NCI-H226 (cell line): ENCODE results near the gene MRPL16.
A peak's percentile ranks its signal among the peaks of the same experiment; 100 is the strongest.

ENCODE experiments used
- DNase-seq: peaks from one replicate; pipeline ENCODE4 v3.0.0-alpha.2; 2015

The MRPL16 gene

GRCh38 chr11:59769828-59770227 is 40.8 kb downstream of the MRPL16 start:
- DNase-seq = no peak

- DNase-seq = peak; percentile 26
Observed at GRCh38 chr11:59769111-59769510, 41.5 kb downstream of the MRPL16 start.

- DNase-seq = peak; percentile 20
Observed at GRCh38 chr11:59767225-59767611, 43.4 kb downstream of the MRPL16 start.

- no peak for DNase-seq
Observed at GRCh38 chr11:59766542-59767224, 43.9 kb downstream of the MRPL16 start.

GRCh38 chr11:59765068-59765735 is 45.4 kb downstream of the MRPL16 start:
- DNase-seq = no peak

- no peak for DNase-seq
Observed at GRCh38 chr11:59761993-59762392, 48.6 kb downstream of the MRPL16 start.

- DNase-seq = no peak
Observed at GRCh38 chr11:59760771-59761170, 49.8 kb downstream of the MRPL16 start.

GRCh38 chr11:59759900-59760299 is 50.7 kb downstream of the MRPL16 start:
- no peak for DNase-seq

GRCh38 chr11:59758401-59759037 is 52.1 kb downstream of the MRPL16 start:
- DNase-seq = no peak

- peak; percentile 58 for DNase-seq
Observed at GRCh38 chr11:59756845-59757244, 53.7 kb downstream of the MRPL16 start.

GRCh38 chr11:59756558-59756840 is 54.1 kb downstream of the MRPL16 start:
- peak; percentile 53 for DNase-seq
